Hepatocyte (in vitro differentiated cells): Measurements from ENCODE around the gene LGALS3BP.

Source experiments
- CTCF ChIP-seq: fragments of 200-600 bp; sonication (generic); IDR thresholded peaks from 2 replicates; pipeline ENCODE4 v1.5.1; 2016; ENCODE audit warnings: antibody characterized with exemption, mild to moderate bottlenecking; ENCODE audit not compliant: poor library complexity
- EZH2 ChIP-seq: fragments of 200-600 bp; sonication (generic); IDR thresholded peaks from 2 replicates; pipeline ENCODE4 v1.6.1; 2016; ENCODE audit warnings: antibody characterized with exemption, mild to moderate bottlenecking, borderline replicate concordance

GRCh38 chr17:79026376-79027273 is 46.9 kb upstream of the LGALS3BP start:
- TF ChIP-seq CTCF (no peak), EZH2 (no peak)
